HEK293T (cell line): ENCODE results near the gene OAT.

Experiments used
- FOXA1 ChIP-seq: fragments of 450-650 bp; IDR thresholded peaks from 2 replicates; pipeline ENCODE4 v1.6.1; 2016; ENCODE audit warnings: mild to moderate bottlenecking
- SP1 ChIP-seq: fragments of 450-650 bp; IDR thresholded peaks from 2 replicates; pipeline ENCODE4 v1.6.1; 2017

- TF ChIP-seq FOXA1, result no peak
- TF ChIP-seq SP1, result no peak
These were observed 59.3 kb downstream of the OAT start for GRCh38 chr10:124359336-124359832.
